HepG2 (cell line): ENCODE measurements around the gene P2RX5. TPM values are rescaled to one million over a fixed set of nuclear protein-coding genes. Genes with fewer than 3 reads are reported as not detected.

Experiments
- ATAC-seq: fragments of 200-7000 bp; cut with Tn5 transposase; 3 replicates; pipeline ENCODE4 v1.9.1; 2020; ENCODE audit warnings: mild to moderate bottlenecking, moderate library complexity
- BruUV-seq: library from RNA; stranded (reverse); fragments of 400-500 nt; replicated peaks from 2 replicates; lab custom pipeline; 2021; lab: Mats Ljungman, UMichigan
- CTCF ChIA-PET: fragments of 300-600 bp; formaldehyde crosslinking; extraction: SDS; loops from one replicate; lab custom pipeline; 2021; ENCODE audit warnings: low total read pairs, inconsistent platforms, low intra/inter-chr PET ratio; lab: Yijun Ruan, JAX
- POLR2A ChIA-PET: fragments of 350-600 bp; sonication (Branson Sonifier 250); formaldehyde crosslinking; loops from one replicate; lab custom pipeline; 2020; ENCODE audit warnings: antibody characterized with exemption, inconsistent platforms; lab: Yijun Ruan, JAX
- DNase-seq: peaks from one replicate; pipeline ENCODE4 v3.0.0-alpha.2; 2015; ENCODE audit warnings: low spot score
- FAIRE-seq: peaks from 3 replicates; lab custom pipeline; 2011; peaks lifted over from hg19 to GRCh38; lab: Jason Lieb, UNC
- H2AFZ ChIP-seq: one replicate; pipeline ENCODE4 v1.6.1; 2011; ENCODE audit warnings: low read length, inconsistent platforms
- H3K27ac ChIP-seq: fragments of 300-600 bp; 3 replicates; pipeline ENCODE4 v1.8.0; 2011; ENCODE audit warnings: mixed run types, mild to moderate bottlenecking, mixed read lengths, low read length, inconsistent platforms; ENCODE audit not compliant: insufficient read depth; ENCODE audit errors: extremely low read length
- H3K27me3 ChIP-seq, 2 experiments: fragments of 200-600 bp in 1 of 2; 2 replicates in 1 of 2; 3 replicates in 1 of 2; pipeline versions ENCODE4 v1.6.0 to v1.8.0; 2011; ENCODE audit warnings: low read length in 2 of 2, mild to moderate bottlenecking in 2 of 2, moderate library complexity in 2 of 2, inconsistent platforms in 1 of 2; ENCODE audit not compliant: insufficient read depth in 2 of 2, control insufficient read depth in 1 of 2
- H3K36me3 ChIP-seq, 2 experiments: fragments of 200-600 bp in 1 of 2; replicated peaks in 1 of 2; 2 replicates in 1 of 2; 3 replicates in 1 of 2; pipeline versions ENCODE4 v1.5.1 to v1.8.0; 2011; ENCODE audit warnings: low read length in 2 of 2, inconsistent platforms in 1 of 2; ENCODE audit not compliant: insufficient read depth in 2 of 2, control insufficient read depth in 1 of 2
- H3K4me1 ChIP-seq: 2 replicates; pipeline ENCODE4 v1.5.1; 2012; ENCODE audit warnings: low read length, inconsistent platforms; ENCODE audit not compliant: insufficient read depth
- H3K4me2 ChIP-seq: 2 replicates; pipeline ENCODE4 v1.6.0; 2011; ENCODE audit warnings: low read depth, low read length, inconsistent platforms
- H3K4me3 ChIP-seq, 3 experiments: fragments of 200-600 bp in 1 of 3; sonication (generic), shearing (Covaris generic) in 1 of 3; replicated peaks in 1 of 3; 2 replicates each; pipeline ENCODE4 v1.5.1; 2011 to 2016; ENCODE audit warnings: low read length in 3 of 3, inconsistent platforms in 2 of 3, low read depth in 2 of 3, mild to moderate bottlenecking in 2 of 3, control low read depth in 1 of 3, mixed read lengths in 1 of 3; ENCODE audit not compliant: insufficient read depth in 1 of 3
- H3K79me2 ChIP-seq: one replicate; pipeline ENCODE4 v1.6.1; 2011; ENCODE audit warnings: low read length, inconsistent platforms; ENCODE audit not compliant: insufficient read depth
- H3K9ac ChIP-seq: 2 replicates; pipeline ENCODE4 v1.6.0; 2011; ENCODE audit warnings: mild to moderate bottlenecking, low read depth, low read length, inconsistent platforms; ENCODE audit not compliant: insufficient read depth
- H3K9me3 ChIP-seq: 2 replicates; pipeline ENCODE4 v1.5.1; 2012; ENCODE audit warnings: mild to moderate bottlenecking, low read length
- H4K20me1 ChIP-seq: 2 replicates; pipeline ENCODE4 v1.6.0; 2011; ENCODE audit warnings: inconsistent platforms, mild to moderate bottlenecking, low read length, moderate library complexity; ENCODE audit not compliant: insufficient read depth
- HMGXB4 ChIP-seq, 2 experiments: sonication (generic) in 1 of 2; formaldehyde crosslinking in 1 of 2; IDR thresholded peaks; 2 replicates each; pipeline versions ENCODE4 v1.4.0 to v1.6.1; 2018 to 2020; ENCODE audit warnings: missing genetic modification reagents in 2 of 2, borderline replicate concordance in 1 of 2, low read depth in 1 of 2, mild to moderate bottlenecking in 1 of 2, missing biosample characterization in 1 of 2
- MAZ ChIP-seq, 2 experiments: sonication (generic) in 1 of 2; formaldehyde crosslinking in 1 of 2; IDR thresholded peaks; 2 replicates each; pipeline versions ENCODE4 v1.5.0 to v1.6.1; 2012 to 2020; ENCODE audit warnings: low read depth in 2 of 2, mild to moderate bottlenecking in 2 of 2, borderline replicate concordance in 1 of 2, improper control_type of control experiment in 1 of 2, low read length in 1 of 2, missing genetic modification reagents in 1 of 2, moderate library complexity in 1 of 2
- MEIS1 ChIP-seq: sonication (generic); formaldehyde crosslinking; IDR thresholded peaks from 2 replicates; pipeline ENCODE4 v1.9.0; 2021; ENCODE audit warnings: mild to moderate bottlenecking, missing genetic modification reagents, moderate library complexity, borderline replicate concordance
- TCF7 ChIP-seq: sonication (generic); IDR thresholded peaks from 2 replicates; pipeline ENCODE4 v1.6.1; 2016; ENCODE audit warnings: antibody characterized with exemption, low read depth
- TEAD3 ChIP-seq: optimal IDR thresholded peaks from 2 replicates; pipeline ENCODE3; 2016; ENCODE audit warnings: borderline replicate concordance
- TGIF2 ChIP-seq: IDR thresholded peaks from 2 replicates; pipeline ENCODE4 v1.6.1; 2016; ENCODE audit warnings: control low read depth, missing compliant biosample characterization
- ZBTB21 ChIP-seq: sonication (generic); formaldehyde crosslinking; IDR thresholded peaks from 2 replicates; pipeline ENCODE4 v1.4.0; 2020; ENCODE audit warnings: missing genetic modification reagents
- ZBTB25 ChIP-seq: IDR thresholded peaks from 2 replicates; pipeline ENCODE4 v1.6.1; 2018; ENCODE audit warnings: missing genetic modification reagents
- ZNF800 ChIP-seq: sonication (generic); formaldehyde crosslinking; IDR thresholded peaks from 2 replicates; pipeline ENCODE4 v1.4.0; 2020; ENCODE audit warnings: missing genetic modification reagents
- ZSCAN25 ChIP-seq: sonication (generic); formaldehyde crosslinking; IDR thresholded peaks from 2 replicates; pipeline ENCODE4 v1.8.0; 2022; ENCODE audit warnings: mild to moderate bottlenecking, missing genetic modification reagents
- WGBS: methylation state at CpG from one replicate; pipeline ENCODE4 v1.1.6; 2017; ENCODE audit warnings: low lambda C conversion rate; 5-methylcytosine and 5-hydroxymethylcytosine counted together
- in situ Hi-C: cut with HindIII; loops from 2 replicates; pipeline ENCODE4 v1.10.0; 2017; ENCODE audit warnings: low pct_unique_long_range_greater_than_20kb; ENCODE audit not compliant: extremely low pct_ligation_motif_present
- intact Hi-C: fragments of 100-400 bp; cut with micrococcal nuclease; formaldehyde crosslinking; loops from one replicate; pipeline ENCODE4 v1.10.0; 2022; ENCODE audit not compliant: unreplicated experiment
- polyA plus RNA-seq, 8 experiments: library from polyadenylated mRNA; depleted of rRNA in 3 of 8; stranded (reverse) in 7 of 8; unstranded in 1 of 8; fragments of >200 nt; fragmentation: Illumina TruSeq in 4 of 8; extraction: Trizol in 4 of 8; gene quantifications; 2 replicates each; pipeline versions ENCODE4 v1.2.1 to v1.2.3, GENCODE V29; 2011 to 2016; ENCODE audit warnings: low read depth in 4 of 8, missing spikeins in 1 of 8, mixed read lengths in 1 of 8; ENCODE audit not compliant: insufficient read depth in 1 of 8
- total RNA-seq, 5 experiments: library from RNA; depleted of rRNA; stranded (reverse); fragments of >200 nt; fragmentation: Illumina TruSeq; extraction: Trizol; gene quantifications; 2 replicates each; pipeline ENCODE4 v1.2.3, GENCODE V29; 2016; ENCODE audit warnings: low read depth in 1 of 5

The P2RX5 gene
- total and polyA plus RNA-seq, 2 of the 13 experiments (the other 11 are each of a cell fraction or from before 2014, with no cell fraction given): 0.95 to 1.7 TPM

- in situ Hi-C loops (no loop called here), intact Hi-C loops (no loop called here)
- TF ChIP-seq TEAD3 (no peak), ZBTB21 (CRISPR knock-in tag) (no peak), ZSCAN25 (CRISPR knock-in tag) (no peak), TCF7 (no peak), TGIF2 (no peak), MAZ (IDR thresholded peaks at IDR 0.05; ENCODE audit: borderline replicate concordance, low read depth, low read length) (no peak), MAZ (CRISPR knock-in tag; IDR thresholded peaks at IDR 0.05; ENCODE audit: low read depth) (no peak), ZBTB25 (CRISPR knock-in tag) (no peak), HMGXB4 (CRISPR knock-in tag; IDR thresholded peaks at IDR 0.05; ENCODE audit: borderline replicate concordance in 1 of 2, low read depth in 1 of 2) (no peak), MEIS1 (no peak), ZNF800 (CRISPR knock-in tag) (no peak)
- Histone ChIP-seq H3K79me2 (no peaks in the 10 kb centered on the region), H4K20me1 (no peaks in the 10 kb centered on the region), H3K9me3 (no peaks in the 10 kb centered on the region), H2AFZ (no peak overlapping the region), H3K4me2 (no peak overlapping the region), H3K36me3 (peaks cover 8 to 39% of the 10 kb centered on the region in 2 experiments; a peak in 4 of 5 replicates), H3K4me1 (peaks cover 18% of the 10 kb centered on the region), H3K27ac (no peak overlapping the region), H3K27me3 (no peaks in the 10 kb centered on the region), H3K9ac (no peak overlapping the region), H3K4me3 (no peak overlapping the region)
- CTCF ChIA-PET: no interaction called here
- ATAC-seq: no peak
- 88% methylated on average over 8 of the region's 8 CpGs for WGBS
- POLR2A ChIA-PET: no interaction called here
- FAIRE-seq: no peak
- no peak for DNase-seq
- no TSS peak for BruUV-seq
Measured at GRCh38 chr17:3715296-3715695, 19.3 kb upstream of the P2RX5 start.
